ENCODE results near the gene LMO7. TPM values are rescaled to one million over a fixed set of nuclear protein-coding genes. Genes with fewer than 3 reads are reported as not detected.

The LMO7 gene
- total and polyA plus RNA-seq, 2 of the 8 experiments (the other 6 are each of a cell fraction or from before 2014, with no cell fraction given) = 8.1 to 28.3 TPM

- Histone ChIP-seq H3K4me3 (ENCODE audit: extremely low read depth in 1 of 4, insufficient read depth in 2 of 4, low read depth in 3 of 4, low read length in 4 of 4) (peak overlapping the region; percentile 26 to 84 (median 45); a peak in 7 of 8 replicates), H2BK12ac (ENCODE audit: low read depth, low read length) (peak overlapping the region; percentile 94), H2BK20ac (ENCODE audit: low read length) (0 out of 2 replicates have a peak overlapping the region, but pooled peaks have one; percentile 48), H4K91ac (replicated peaks; ENCODE audit: insufficient read length, low read length) (peak overlapping the region; percentile 22), H3K14ac (ENCODE audit: insufficient read length) (peak overlapping the region; percentile 12), H3K56ac (replicated peaks; ENCODE audit: insufficient read length, low read depth, low read length) (no peak overlapping the region), H3K36me3 (ENCODE audit: control insufficient read depth in 2 of 4, insufficient read depth in 4 of 4, low read length in 3 of 4) (no peaks in the 10 kb centered on the region), H3K4me2 (ENCODE audit: insufficient read depth in 1 of 2, low read depth in 2 of 2, low read length in 2 of 2) (peak overlapping the region; percentile 84 to 88), H2AFZ (ENCODE audit: low read length) (no peak overlapping the region), H4K5ac (ENCODE audit: insufficient read length, low read depth, low read length) (no peak overlapping the region), H3K27me3 (replicated peaks in 1 of 4; ENCODE audit: control insufficient read depth in 3 of 4, extremely low read depth in 1 of 4, insufficient read depth in 3 of 4, low read length in 3 of 4) (peaks cover 4 to 30% (median 16%) of the 10 kb centered on the region in 4 experiments), H4K8ac (ENCODE audit: extremely low read depth, insufficient read depth, low read length) (peak overlapping the region; percentile 96; the same call in 1 of the 2 replicates), H2AK5ac (ENCODE audit: low read depth, low read length) (no peak overlapping the region; the same call in 1 of the 2 replicates), H3K79me1 (ENCODE audit: low read depth, low read length) (no peaks in the 10 kb centered on the region), H3K23ac (ENCODE audit: insufficient read length) (no peak overlapping the region), H3K9me3 (ENCODE audit: insufficient read depth in 2 of 2, low read depth in 1 of 2, low read length in 1 of 2) (no peaks in the 10 kb centered on the region), H4K20me1 (replicated peaks in 1 of 2; ENCODE audit: control insufficient read depth in 1 of 2, insufficient read depth in 2 of 2, low read length in 2 of 2) (no peaks in the 10 kb centered on the region), H3K27ac (ENCODE audit: low read depth, low read length) (no peak overlapping the region), H3K4ac (replicated peaks; ENCODE audit: insufficient read length, low read depth, low read length) (peak overlapping the region; percentile 38), H2BK5ac (ENCODE audit: low read depth, low read length) (no peak overlapping the region), H3K18ac (ENCODE audit: extremely low read depth, low read length) (peak overlapping the region; percentile 78), H3K79me2 (ENCODE audit: control insufficient read depth in 1 of 2, insufficient read depth in 2 of 2, low read length in 2 of 2) (no peaks in the 10 kb centered on the region), H3K4me1 (replicated peaks in 1 of 4; ENCODE audit: control insufficient read depth in 3 of 4, insufficient read depth in 4 of 4, low read length in 3 of 4) (peaks cover 2 to 9% (median 4%) of the 10 kb centered on the region in 4 experiments; a peak in 6 of 7 replicates), H2BK15ac (ENCODE audit: low read length) (peak overlapping the region; percentile 81; the same call in 1 of the 2 replicates), H3K23me2 (ENCODE audit: low read depth, low read length) (peaks cover 16% of the 10 kb centered on the region; the same call in 1 of the 2 replicates), H3K9ac (replicated peaks in 1 of 4; ENCODE audit: extremely low read depth in 1 of 4, low read depth in 3 of 4, low read length in 3 of 4) (peak overlapping the region in 1 of 4 experiments; percentile 47; a peak in 2 of 7 replicates), H2BK120ac (replicated peaks; ENCODE audit: low read depth, low read length) (peak overlapping the region; percentile 90)
- WGBS, 2 experiments (ENCODE audit: extremely low coverage in 1 of 2, insufficient coverage in 1 of 2, insufficient read length in 1 of 2, insufficient replicate concordance in 2 of 2, low coverage in 1 of 2, low lambda C conversion rate in 2 of 2, missing lambda C conversion rate in 1 of 2) = 14% methylated on average over 38 of the region's 49 CpGs; no CpG with 5 or more reads in 1 of the 2 experiments
- POLR2A ChIA-PET (ENCODE audit: partially characterized antibody) = interaction anchor here (0.9 to 1.0 kb wide), 3 partner anchors 9 to 97 kb away, joined by 3 to 5 read pairs (median 3); partner anchors contain the start of gene COMMD6
- DNase-seq (ENCODE audit: low read depth in 1 of 2, low spot score in 2 of 2) (no peak), FAIRE-seq (no peak)
- CTCF ChIA-PET (ENCODE audit: partially characterized antibody) = interaction anchor here (0.6 to 2.5 kb wide), 2 partner anchors 39 to 87 kb away, joined by 3 to 7 read pairs; no protein-coding TSS in a partner anchor
- TF ChIP-seq ZNF274 (IDR thresholded peaks at IDR 0.05; ENCODE audit: borderline replicate concordance, extremely low read depth, low read length) (no peak), TAF7 (optimal IDR thresholded peaks at IDR 0.05; ENCODE audit: borderline replicate concordance, low read depth, low read length) (no peak), SIN3A (conservative IDR thresholded peaks at IDR 0.05 in 1 of 2, IDR thresholded peaks at IDR 0.05 in 1 of 2; ENCODE audit: low read depth in 1 of 2, low read length in 2 of 2) (0 out of 4 replicates have a peak, but pooled peaks of 1 of the 2 experiments have one; percentile 36), HDAC6 (IDR thresholded peaks at IDR 0.05; ENCODE audit: low read depth, low read length) (no peak), CEBPB (IDR thresholded peaks at IDR 0.05; ENCODE audit: low read depth, low read length) (no peak), ASH2L (IDR thresholded peaks at IDR 0.05; ENCODE audit: low read length) (peak; percentile 49), TEAD4 (IDR thresholded peaks at IDR 0.05; ENCODE audit: low read depth, low read length) (no peak), POU5F1 (IDR thresholded peaks at IDR 0.05; ENCODE audit: low read depth, low read length) (no peak), CREB1 (IDR thresholded peaks at IDR 0.05) (no peak), PHF8 (conservative IDR thresholded peaks at IDR 0.05; ENCODE audit: low read depth, low read length) (peak; percentile 50; the same call in 1 of the 2 replicates), HDAC2 (IDR thresholded peaks at IDR 0.05; ENCODE audit: borderline replicate concordance in 1 of 2, low read depth in 2 of 2, low read length in 2 of 2) (peak in 1 of 2 experiments; percentile 93; a peak in 2 of 4 replicates)
Observed at GRCh38 chr13:75635101-75635827, 866 bp upstream of the LMO7 start.
